IMR-90 (cell line): Measurements from ENCODE around the gene NCKAP5. TPM values are rescaled to one million over a fixed set of nuclear protein-coding genes. Genes with fewer than 3 reads are reported as not detected.

Experiments
- ATAC-seq: fragments of 200-7000 bp; cut with Tn5 transposase; 2 replicates; pipeline ENCODE4 v1.9.1; 2020; ENCODE audit warnings: low read depth, mild to moderate bottlenecking, moderate library complexity
- BruUV-seq: library from RNA; stranded (reverse); fragments of 400-500 nt; replicated peaks from 2 replicates; lab custom pipeline; 2021; lab: Mats Ljungman, UMichigan
- CTCF ChIA-PET: fragments of 300-600 bp; formaldehyde crosslinking; extraction: SDS; loops from one replicate; lab custom pipeline; 2021; ENCODE audit warnings: antibody characterized with exemption; lab: Yijun Ruan, JAX
- POLR2A ChIA-PET: fragments of 300-600 bp; sonication (Branson Sonifier 250); formaldehyde crosslinking; loops from one replicate; lab custom pipeline; 2022; ENCODE audit warnings: antibody characterized with exemption; ENCODE audit not compliant: unreplicated experiment; lab: Charles Lee
- DNase-seq: peaks from one replicate; pipeline ENCODE4 v3.0.0; 2013
- H2AFZ ChIP-seq: replicated peaks from 2 replicates; pipeline ENCODE3; 2013; ENCODE audit warnings: low read length, mild to moderate bottlenecking; ENCODE audit not compliant: poor library complexity
- H2AK5ac ChIP-seq: 2 replicates; pipeline ENCODE4 v1.6.1; 2013; ENCODE audit warnings: low read depth, low read length, inconsistent platforms
- H2AK9ac ChIP-seq: replicated peaks from 2 replicates; pipeline ENCODE3; 2013; ENCODE audit warnings: mild to moderate bottlenecking, low read depth, low read length, moderate library complexity; ENCODE audit not compliant: poor library complexity
- H2BK120ac ChIP-seq: 2 replicates; pipeline ENCODE4 v1.6.1; 2013; ENCODE audit warnings: low read depth, low read length, inconsistent platforms
- H2BK15ac ChIP-seq: 3 replicates; pipeline ENCODE4 v1.6.1; 2013; ENCODE audit warnings: low read depth, low read length, inconsistent platforms
- H2BK20ac ChIP-seq: 2 replicates; pipeline ENCODE4 v1.6.1; 2013; ENCODE audit warnings: low read depth, mild to moderate bottlenecking, inconsistent platforms, low read length, moderate library complexity
- H2BK5ac ChIP-seq: 2 replicates; pipeline ENCODE4 v1.6.1; 2013; ENCODE audit warnings: mild to moderate bottlenecking, low read depth, low read length, inconsistent platforms; ENCODE audit not compliant: poor library complexity, severe bottlenecking
- H3K14ac ChIP-seq: replicated peaks from 2 replicates; pipeline ENCODE4 v1.6.1; 2013; ENCODE audit warnings: low read depth, low read length, inconsistent platforms
- H3K18ac ChIP-seq: 2 replicates; pipeline ENCODE4 v1.6.1; 2013; ENCODE audit warnings: low read depth, low read length, control low read depth
- H3K23ac ChIP-seq: 2 replicates; pipeline ENCODE4 v1.6.1; 2013; ENCODE audit warnings: low read depth, low read length, inconsistent platforms
- H3K27ac ChIP-seq: 2 replicates; pipeline ENCODE4 v1.5.1; 2013; ENCODE audit warnings: mild to moderate bottlenecking, control low read depth, low read length; ENCODE audit not compliant: insufficient read depth
- H3K27me3 ChIP-seq: 2 replicates; pipeline ENCODE4 v1.6.1; 2013; ENCODE audit warnings: low read length; ENCODE audit not compliant: control insufficient read depth, insufficient read depth
- H3K36me3 ChIP-seq: 2 replicates; pipeline ENCODE4 v1.6.1; 2013; ENCODE audit warnings: low read length, mixed read lengths; ENCODE audit not compliant: control insufficient read depth, insufficient read depth
- H3K4ac ChIP-seq: 2 replicates; pipeline ENCODE4 v1.6.1; 2013; ENCODE audit warnings: low read depth, low read length, inconsistent platforms
- H3K4me1 ChIP-seq: 2 replicates; pipeline ENCODE4 v1.6.1; 2013; ENCODE audit warnings: low read length, mixed read lengths; ENCODE audit not compliant: control insufficient read depth, insufficient read depth
- H3K4me2 ChIP-seq: 2 replicates; pipeline ENCODE4 v1.6.1; 2013; ENCODE audit warnings: low read depth, mild to moderate bottlenecking, control low read depth, low read length, moderate library complexity
- H3K4me3 ChIP-seq: 2 replicates; pipeline ENCODE4 v1.5.1; 2013; ENCODE audit warnings: low read depth, mild to moderate bottlenecking, control low read depth, low read length, moderate library complexity; ENCODE audit not compliant: insufficient read depth
- H3K56ac ChIP-seq: 2 replicates; pipeline ENCODE4 v1.6.1; 2013; ENCODE audit warnings: low read length, inconsistent platforms; ENCODE audit not compliant: insufficient read depth; ENCODE audit errors: extremely low read depth
- H3K79me1 ChIP-seq, 2 experiments: 2 replicates each; pipeline ENCODE4 v1.6.1; 2013; ENCODE audit warnings: low read length in 2 of 2, inconsistent platforms in 1 of 2, low read depth in 1 of 2
- H3K9ac ChIP-seq: 2 replicates; pipeline ENCODE4 v1.6.1; 2013; ENCODE audit warnings: low read depth, low read length, control low read depth
- H3K9me1 ChIP-seq: 2 replicates; pipeline ENCODE4 v1.6.1; 2013; ENCODE audit warnings: low read length, inconsistent platforms; ENCODE audit not compliant: insufficient read depth
- H3K9me3 ChIP-seq: 2 replicates; pipeline ENCODE4 v1.6.1; 2013; ENCODE audit warnings: low read length; ENCODE audit not compliant: control insufficient read depth, insufficient read depth
- H4K20me1 ChIP-seq: 2 replicates; pipeline ENCODE4 v1.6.1; 2013; ENCODE audit warnings: low read length, inconsistent platforms; ENCODE audit not compliant: insufficient read depth
- H4K5ac ChIP-seq: 2 replicates; pipeline ENCODE4 v1.6.1; 2013; ENCODE audit warnings: mild to moderate bottlenecking, low read depth, low read length, control low read depth
- H4K8ac ChIP-seq, 2 experiments: 2 replicates each; pipeline ENCODE4 v1.6.1; 2013; ENCODE audit warnings: low read depth in 2 of 2, low read length in 2 of 2, control low read depth in 1 of 2, inconsistent platforms in 1 of 2
- H4K91ac ChIP-seq: 2 replicates; pipeline ENCODE4 v1.6.1; 2013; ENCODE audit warnings: low read depth, low read length, inconsistent platforms; ENCODE audit not compliant: insufficient read depth
- BHLHE40 ChIP-seq: fragments of 150-350 bp; IDR thresholded peaks from 2 replicates; pipeline ENCODE4 v1.6.1; 2016; ENCODE audit warnings: mild to moderate bottlenecking, low read depth, low read length
- CEBPB ChIP-seq: IDR thresholded peaks from 2 replicates; pipeline ENCODE4 v1.6.1; 2012; ENCODE audit warnings: low read depth, low read length, improper control_type of control experiment
- CHD1 ChIP-seq: IDR thresholded peaks from 2 replicates; pipeline ENCODE4 v1.6.1; 2012; ENCODE audit warnings: low read depth, low read length, improper control_type of control experiment
- CTCF ChIP-seq: conservative IDR thresholded peaks from 2 replicates; pipeline ENCODE4 v1.5.1; 2012; ENCODE audit warnings: mild to moderate bottlenecking, low read depth, low read length, improper control_type of control experiment
- ELK1 ChIP-seq: fragments of 150-350 bp; IDR thresholded peaks from 2 replicates; pipeline ENCODE4 v1.6.1; 2016; ENCODE audit warnings: low read depth, mild to moderate bottlenecking, low read length, moderate library complexity, borderline replicate concordance
- FOS ChIP-seq: fragments of 150-350 bp; IDR thresholded peaks from 2 replicates; pipeline ENCODE4 v1.6.1; 2016; ENCODE audit warnings: low read depth, low read length
- MAFK ChIP-seq: IDR thresholded peaks from 2 replicates; pipeline ENCODE4 v1.6.1; 2012; ENCODE audit warnings: low read depth, low read length, improper control_type of control experiment
- MAZ ChIP-seq: IDR thresholded peaks from 2 replicates; pipeline ENCODE4 v1.6.1; 2012; ENCODE audit warnings: low read depth, mild to moderate bottlenecking, low read length, improper control_type of control experiment, moderate library complexity, borderline replicate concordance
- MXI1 ChIP-seq: IDR thresholded peaks from 2 replicates; pipeline ENCODE4 v1.6.1; 2012; ENCODE audit warnings: low read depth, mild to moderate bottlenecking, low read length, moderate library complexity, borderline replicate concordance
- NFE2L2 ChIP-seq: fragments of 150-350 bp; IDR thresholded peaks from 2 replicates; pipeline ENCODE4 v1.6.1; 2016; ENCODE audit warnings: low read depth, mild to moderate bottlenecking, low read length
- POLR2A ChIP-seq: IDR thresholded peaks from 2 replicates; pipeline ENCODE4 v1.6.1; 2012; ENCODE audit warnings: mild to moderate bottlenecking, low read depth, low read length
- RAD21 ChIP-seq: IDR thresholded peaks from 2 replicates; pipeline ENCODE4 v1.6.1; 2012; ENCODE audit warnings: low read length, improper control_type of control experiment
- RCOR1 ChIP-seq: IDR thresholded peaks from 2 replicates; pipeline ENCODE4 v1.6.1; 2012; ENCODE audit warnings: mild to moderate bottlenecking, low read length, improper control_type of control experiment; ENCODE audit not compliant: insufficient replicate concordance
- RFX5 ChIP-seq: IDR thresholded peaks from 2 replicates; pipeline ENCODE4 v1.8.0; 2012; ENCODE audit warnings: low read depth, mild to moderate bottlenecking, low read length, moderate library complexity
- SMC3 ChIP-seq: fragments of 150-350 bp; IDR thresholded peaks from 2 replicates; pipeline ENCODE4 v1.6.1; 2016; ENCODE audit warnings: low read depth, mild to moderate bottlenecking, antibody characterized with exemption, low read length, moderate library complexity
- USF2 ChIP-seq: fragments of 150-350 bp; IDR thresholded peaks from 2 replicates; pipeline ENCODE4 v1.6.1; 2017; ENCODE audit warnings: mild to moderate bottlenecking, antibody characterized with exemption, low read length, low read depth
- WGBS, 2 experiments: methylation state at CpG; one replicate each; pipeline versions ENCODE4 v1.1.5 to v1.1.7; 2013; ENCODE audit warnings: missing lambda C conversion rate in 2 of 2; ENCODE audit not compliant: insufficient read length in 1 of 2; ENCODE audit errors: extremely low coverage in 2 of 2; 5-methylcytosine and 5-hydroxymethylcytosine counted together
- dilution Hi-C: fragments of 300-500 bp; cut with HindIII; formaldehyde crosslinking; loops from one replicate; pipeline ENCODE4 v1.14.3; 2018; ENCODE audit warnings: low sequenced_read_pairs; ENCODE audit not compliant: unreplicated experiment
- in situ Hi-C: fragments of 300-500 bp; cut with MboI; formaldehyde crosslinking; loops from 3 replicates; pipeline ENCODE4 v1.14.3; 2019; ENCODE audit warnings: low sequenced_read_pairs, inconsistent platforms, mixed read lengths
- intact Hi-C: fragments of 100-400 bp; cut with micrococcal nuclease; formaldehyde crosslinking; loops from 2 replicates; pipeline ENCODE4 v1.10.0; 2022
- polyA plus RNA-seq, 3 experiments: library from polyadenylated mRNA; depleted of rRNA; stranded (reverse); fragments of >200 nt; gene quantifications; 2 replicates each; pipeline ENCODE4 v1.2.3, GENCODE V29; 2012; ENCODE audit warnings: low replicate concordance in 1 of 3
- total RNA-seq: library from RNA; depleted of rRNA; stranded (reverse); fragments of >200 nt; gene quantifications from 2 replicates; pipeline ENCODE4 v1.2.3, GENCODE V29; 2012

Gene NCKAP5
- total and polyA plus RNA-seq, 2 of the 4 experiments (the other 2 are of a cell fraction) = 2.7 to 3.9 TPM

GRCh38 chr2:132779206-132779721, 789.0 kb downstream of the NCKAP5 start:
- Histone ChIP-seq H3K4me2 (no peak overlapping the region), H3K36me3 (peaks cover 29% of the 10 kb centered on the region), H2AK9ac (no peak overlapping the region), H3K9ac (no peak overlapping the region), H3K27ac (no peak overlapping the region), H4K5ac (no peak overlapping the region), H3K18ac (no peak overlapping the region), H3K79me1 (no peaks in the 10 kb centered on the region), H3K4me1 (no peaks in the 10 kb centered on the region; the same call in 1 of the 2 replicates), H3K4me3 (no peak overlapping the region), H2AFZ (no peak overlapping the region), H2BK15ac (no peak overlapping the region), H3K23ac (no peak overlapping the region; the same call in 1 of the 2 replicates), H4K20me1 (no peaks in the 10 kb centered on the region), H3K4ac (no peak overlapping the region), H2BK120ac (no peak overlapping the region), H2AK5ac (no peak overlapping the region), H3K14ac (no peak overlapping the region), H3K9me3 (no peaks in the 10 kb centered on the region), H3K56ac (no peak overlapping the region), H2BK5ac (no peak overlapping the region), H2BK20ac (no peak overlapping the region), H4K91ac (no peak overlapping the region), H4K8ac (no peak overlapping the region), H3K27me3 (no peaks in the 10 kb centered on the region), H3K9me1 (no peaks in the 10 kb centered on the region; the same call in 1 of the 2 replicates)
- ATAC-seq (no peak), DNase-seq (no peak)
- BruUV-seq = no TSS peak
- in situ Hi-C loops = no loop called here
- dilution Hi-C loops = no loop called here
- intact Hi-C loops = no loop called here
- CTCF ChIA-PET = interaction anchor here (1.3 kb wide), 1 partner anchor 12 kb away, joined by 8 read pairs; no protein-coding TSS in a partner anchor
- no peak for TF ChIP-seq CHD1
- TF ChIP-seq RCOR1 = no peak
- no peak for TF ChIP-seq POLR2A
- TF ChIP-seq MAZ = no peak
- TF ChIP-seq SMC3 = no peak
- no peak for TF ChIP-seq FOS
- no peak for TF ChIP-seq USF2
- no peak for TF ChIP-seq CTCF
- TF ChIP-seq NFE2L2 = no peak
- TF ChIP-seq ELK1 = no peak
- TF ChIP-seq CEBPB = no peak
- TF ChIP-seq RAD21 = no peak
- no peak for TF ChIP-seq BHLHE40
- TF ChIP-seq MXI1 = no peak
- TF ChIP-seq RFX5 = no peak
- TF ChIP-seq MAFK = no peak
- POLR2A ChIA-PET = interaction anchor here (0.6 kb wide), 1 partner anchor 341 kb away, joined by 4 read pairs; no protein-coding TSS in a partner anchor
- no CpG with 5 or more reads among the region's 1 CpG for WGBS, 2 experiments
